Activated CD4-positive, alpha-beta T cell treated with anti-CD3 and anti-CD28 coated beads, Interleukin-2, amount 50 U/mL, for 4 hours (primary cell): ENCODE results near the gene LY6G6C.

ENCODE experiments used
- DNase-seq, 2 experiments: peaks; one replicate each; pipeline ENCODE4 v3.0.0-alpha.2; 2020

Gene LY6G6C

DNA sequence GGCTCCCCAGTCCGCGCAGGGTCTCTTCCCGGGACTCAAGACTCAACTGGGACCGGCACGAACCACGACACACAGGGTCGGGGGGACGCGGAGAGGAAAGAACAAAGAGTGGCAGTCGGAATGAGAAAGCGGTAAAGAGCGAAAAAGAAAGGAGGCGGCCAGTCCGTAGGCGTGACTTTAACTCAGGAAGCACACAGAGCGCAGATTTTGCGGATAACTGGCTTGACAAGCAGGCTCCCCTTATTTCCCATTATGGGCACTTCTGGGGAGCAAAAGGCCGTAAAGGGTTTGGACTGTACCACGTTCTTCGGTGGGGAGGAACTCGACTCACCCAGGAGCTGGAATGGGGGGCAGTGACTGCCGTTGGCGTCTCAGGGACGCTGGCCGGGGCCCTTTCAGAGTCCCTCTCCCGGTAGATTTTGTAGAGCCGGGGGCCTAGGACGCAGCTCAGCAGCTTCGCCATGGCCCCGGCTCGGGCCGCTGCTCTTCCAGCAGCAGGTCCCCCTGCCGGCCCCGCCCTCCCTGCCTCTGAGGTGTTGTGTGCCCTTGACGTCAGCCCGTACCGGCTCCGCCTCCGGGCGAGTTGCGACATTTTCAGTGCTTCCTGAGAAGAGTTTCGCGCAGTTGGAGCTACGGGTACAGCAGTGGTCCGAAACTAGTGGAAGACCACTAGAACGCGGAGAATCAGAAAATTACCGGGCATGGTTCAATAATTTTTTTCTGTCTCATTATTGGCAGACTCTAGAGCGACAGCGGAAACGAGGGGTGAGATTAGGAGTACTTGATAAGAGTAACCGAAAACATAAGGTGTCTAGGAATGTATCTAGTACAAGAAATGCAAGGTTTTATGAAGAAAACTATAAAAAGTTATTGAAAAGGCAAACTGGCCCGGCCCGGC, 18.5 kb downstream of the LY6G6C start, which contains the start of gene ABHD16A:
ABHD16A (minus strand) TSS at position 506 of the 898 bp plus-strand sequence; CDS start at position 463, 43 bp downstream.
- DNase-seq, result peak; percentile 97 to 98

DNA sequence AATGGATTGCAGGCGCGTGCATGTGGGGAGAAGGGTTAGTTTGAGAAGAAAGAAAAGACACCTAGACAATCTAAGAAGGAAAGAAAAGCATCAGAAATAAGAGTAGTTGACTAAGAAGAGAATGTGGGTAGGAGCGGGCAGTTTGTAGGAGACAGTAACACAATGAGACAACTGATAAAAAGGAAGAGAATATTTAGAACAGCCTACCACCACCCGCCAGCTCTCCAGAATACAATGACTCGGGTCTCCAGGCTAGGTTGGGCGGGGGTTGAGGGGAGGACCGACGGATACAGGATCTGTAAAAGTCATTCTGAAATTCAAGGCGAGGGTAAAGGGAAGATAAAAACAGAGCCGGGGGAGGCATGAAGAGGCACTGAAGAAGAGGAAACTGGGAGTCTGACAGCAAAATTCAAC, 19.1 kb downstream of the LY6G6C start:
- DNase-seq, result peak; percentile 23 to 26

DNA sequence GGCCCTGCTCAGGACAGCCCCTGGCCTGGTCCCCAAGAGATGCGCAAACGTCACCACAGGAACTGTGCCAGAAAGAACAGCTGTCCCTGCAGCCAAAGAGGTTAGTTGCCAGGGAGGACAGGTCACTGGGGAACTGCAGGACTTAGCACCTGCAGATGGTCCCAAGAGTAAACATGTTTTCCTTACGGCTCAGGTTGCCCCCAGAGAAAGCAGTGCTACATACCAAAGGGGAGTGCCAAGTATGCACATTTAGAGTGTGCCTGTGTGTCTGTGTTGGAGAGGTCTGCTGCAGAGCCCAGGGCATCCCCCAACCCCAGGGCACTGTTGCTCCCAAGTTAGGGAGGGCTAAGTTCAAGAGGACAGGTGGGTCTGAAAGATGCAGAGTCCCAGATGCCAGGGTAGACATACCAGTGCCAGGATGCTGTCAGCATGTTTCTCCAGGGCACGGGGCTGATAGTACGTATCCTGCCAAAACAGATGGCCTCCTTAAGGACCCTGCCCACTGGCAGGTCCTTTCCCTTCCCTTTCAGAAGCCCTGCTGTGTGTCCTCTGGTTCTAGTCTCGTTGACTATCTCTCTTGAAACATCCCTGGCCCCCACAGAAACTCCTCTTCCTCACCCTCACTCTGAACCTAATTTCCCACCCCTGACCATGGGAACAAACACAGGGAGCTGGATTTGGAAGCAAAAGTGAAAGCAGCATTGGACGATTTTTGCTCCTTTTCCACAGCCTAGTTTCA, 19.7 kb downstream of the LY6G6C start:
- no peak for DNase-seq

DNA sequence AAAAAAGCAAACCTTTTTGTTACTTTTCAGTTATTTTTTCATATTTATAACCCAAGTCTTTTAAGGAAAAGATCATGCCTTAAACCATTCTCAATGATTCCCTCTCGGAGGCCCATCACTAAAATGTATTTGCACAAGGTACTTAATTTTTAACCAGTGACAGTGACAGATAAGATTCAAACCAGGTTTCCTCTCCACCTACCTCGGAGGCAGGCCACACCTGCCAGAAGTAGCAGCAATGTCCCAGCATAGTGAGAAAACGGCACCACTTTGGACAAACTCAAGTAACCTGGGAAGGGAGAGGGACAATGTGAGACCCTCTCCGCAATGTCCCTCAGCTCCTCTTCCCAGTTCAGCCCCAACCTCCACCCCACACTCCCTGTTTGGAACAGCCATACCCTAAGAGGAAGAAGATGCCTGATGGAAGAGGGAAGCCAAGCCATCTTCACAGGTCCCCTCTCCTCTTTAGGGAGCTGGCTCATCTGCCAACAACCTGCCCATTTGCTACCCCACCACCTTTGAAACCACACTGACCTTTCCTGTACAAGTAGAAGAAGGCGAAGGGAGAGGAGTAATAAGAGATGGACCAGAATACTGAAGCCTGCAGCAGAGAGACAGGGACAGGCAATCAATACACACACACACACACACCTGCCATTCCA, 20.7 kb downstream of the LY6G6C start:
- DNase-seq, result no peak

DNA sequence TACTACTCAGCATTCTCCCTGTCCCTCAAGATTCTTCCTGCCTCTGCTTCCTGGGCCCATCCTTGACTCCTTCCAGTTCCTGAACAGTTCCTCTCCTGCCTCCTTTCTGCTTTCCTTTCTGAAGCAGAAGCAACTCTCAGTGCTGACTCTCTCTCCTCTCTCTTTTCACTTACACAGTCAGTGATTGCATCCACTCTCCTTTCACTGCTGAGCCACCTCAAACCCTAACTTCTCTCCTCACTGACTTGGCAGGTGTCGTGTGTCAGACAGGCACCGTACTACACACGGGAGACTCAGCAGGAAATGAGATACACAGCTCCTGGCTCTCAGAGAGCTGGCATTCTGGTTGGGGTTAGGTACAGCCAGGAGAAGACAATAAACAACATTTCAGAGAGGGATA, 24.0 kb downstream of the LY6G6C start:
- DNase-seq, result no peak

DNA sequence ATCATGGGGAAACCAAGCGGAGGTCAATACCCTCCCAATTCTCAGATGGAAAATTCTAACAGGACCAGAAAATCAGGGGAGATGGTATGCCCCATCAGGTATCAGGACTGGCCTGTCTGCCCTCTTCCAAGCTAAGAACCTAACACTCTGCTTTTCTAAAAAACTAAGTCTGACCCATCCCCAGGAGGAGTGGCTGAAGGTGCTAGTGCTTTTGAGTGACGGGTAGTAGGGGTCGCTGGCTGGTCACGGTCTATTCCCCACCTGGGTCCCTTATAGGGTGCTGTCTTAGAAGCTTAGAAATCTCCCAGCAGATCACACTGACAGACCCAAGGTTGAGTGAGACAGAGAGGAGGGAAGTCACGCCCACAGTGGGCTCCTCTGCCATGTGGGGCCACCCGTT, 28.0 kb downstream of the LY6G6C start:
- no peak for DNase-seq

DNA sequence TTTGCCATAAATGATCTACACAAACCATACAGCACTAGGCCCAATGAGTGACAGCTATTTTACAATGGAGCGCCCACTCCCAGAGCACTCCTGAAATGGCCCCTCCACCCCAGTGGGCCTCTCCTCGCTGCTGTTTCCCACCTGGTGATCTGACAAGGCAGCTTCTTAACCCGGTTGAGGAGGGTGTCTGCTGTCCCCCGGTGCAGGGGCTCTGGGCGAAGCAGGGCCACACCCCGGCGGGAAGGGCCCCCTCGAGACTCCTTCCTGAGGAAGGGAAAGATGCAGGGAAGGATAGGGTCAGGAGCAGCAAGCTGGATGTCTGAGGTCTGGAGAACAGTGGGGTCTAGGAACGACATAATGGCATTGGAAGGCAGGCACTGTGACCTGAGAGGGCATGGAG, 28.7 kb downstream of the LY6G6C start:
- no peak for DNase-seq

DNA sequence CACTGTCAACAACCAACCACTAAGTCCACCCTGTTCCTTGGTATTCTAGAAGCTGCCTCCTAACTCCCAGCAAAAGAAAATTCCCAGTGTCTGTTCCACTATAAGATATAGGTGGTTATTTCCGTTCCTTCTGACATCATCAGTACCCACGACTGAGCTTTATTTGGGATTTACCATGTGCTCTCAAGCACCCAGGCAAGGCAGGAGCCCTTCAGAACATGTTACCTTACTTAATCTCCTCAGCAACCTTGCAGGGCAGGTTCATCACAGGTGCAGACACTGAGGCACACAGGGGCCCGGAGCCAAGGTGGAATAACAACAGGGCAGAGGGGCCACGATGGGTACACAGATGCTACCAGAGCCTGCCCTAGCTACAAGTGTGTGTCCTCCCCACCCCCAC, 29.2 kb downstream of the LY6G6C start:
- no peak for DNase-seq

DNA sequence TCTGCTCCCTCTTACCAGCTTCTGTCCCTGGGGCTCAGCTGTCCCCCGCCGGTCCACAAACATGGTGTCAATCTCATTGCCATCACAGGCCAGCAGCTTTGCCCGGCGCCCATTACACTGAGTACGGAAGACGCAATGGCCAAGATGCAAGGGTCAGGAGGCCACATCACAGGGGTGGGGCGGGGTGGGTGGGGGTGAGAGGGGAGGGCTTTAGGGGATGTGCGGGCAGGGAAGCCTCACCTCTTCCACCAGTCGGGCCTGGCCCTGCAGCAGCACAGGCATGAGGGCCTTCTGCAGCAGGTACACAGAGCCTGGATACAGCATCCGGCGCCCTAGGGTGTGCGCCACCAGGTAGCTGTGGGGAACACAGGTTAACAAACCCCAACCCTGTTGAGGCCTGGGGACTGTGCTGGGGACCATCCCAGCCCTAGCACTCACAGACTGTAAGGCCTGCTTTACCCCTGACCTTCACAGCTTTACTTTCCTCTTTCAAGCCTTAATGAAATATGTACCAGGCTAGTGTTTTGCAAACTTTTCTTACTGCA, 29.9 kb downstream of the LY6G6C start:
- DNase-seq, result no peak

DNA sequence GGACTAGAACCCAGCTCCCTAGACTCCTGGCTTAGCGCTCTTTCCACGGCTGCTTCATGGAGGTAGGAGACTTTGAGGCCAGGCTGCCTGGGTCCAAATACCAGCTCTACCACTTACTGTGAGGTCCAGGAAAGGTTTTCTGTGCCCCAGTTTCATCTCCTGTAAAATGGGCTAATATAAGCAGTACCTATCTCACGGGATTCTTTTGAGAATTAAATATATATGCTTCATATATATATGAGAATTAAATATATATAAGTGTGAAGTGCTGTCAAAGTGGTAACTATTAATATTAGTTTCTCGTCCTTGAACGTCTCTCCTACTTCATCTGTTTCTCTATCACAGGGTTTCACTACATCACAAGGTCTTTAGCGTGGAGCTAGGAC, 30.5 kb downstream of the LY6G6C start:
- DNase-seq, result no peak

DNA sequence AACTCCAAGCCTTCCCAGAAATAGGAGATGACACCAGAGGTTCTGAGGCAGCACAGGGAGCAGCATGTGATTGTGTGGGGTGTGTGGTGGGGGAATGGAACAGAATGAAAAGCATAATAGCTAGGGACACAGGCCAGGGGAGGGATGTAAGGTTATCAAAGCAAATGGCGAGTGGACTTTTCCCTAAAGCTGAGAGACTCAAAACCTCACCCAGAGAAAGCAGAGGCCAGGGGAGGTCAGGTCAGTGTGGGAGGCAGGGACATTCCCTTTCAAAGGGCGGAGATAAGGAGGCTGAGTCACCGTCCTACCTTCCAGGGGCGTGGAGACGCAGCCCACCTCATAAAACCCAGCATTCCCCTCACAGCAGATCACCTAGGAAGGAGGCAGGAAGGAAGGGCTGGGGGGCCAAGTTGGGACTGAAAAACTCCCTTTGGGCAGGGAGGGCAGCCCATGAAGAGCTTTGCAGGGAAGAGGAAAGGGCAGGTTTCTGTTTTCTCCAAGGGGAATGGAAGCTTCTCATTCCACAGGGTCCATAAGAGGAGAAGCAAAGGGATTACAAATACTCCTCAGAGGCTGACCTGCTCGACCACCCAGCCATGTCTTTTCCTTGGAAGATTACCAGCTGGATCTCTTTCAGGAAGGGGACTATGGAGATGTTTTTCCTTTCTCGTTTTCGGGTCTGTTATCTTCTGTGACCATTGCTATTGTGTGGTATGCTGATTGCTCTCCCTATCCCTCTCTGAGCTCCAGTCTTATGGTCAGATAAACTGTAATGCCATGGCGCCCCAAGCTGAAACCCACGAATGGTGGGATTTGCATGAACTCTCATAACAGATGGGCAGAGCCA, 31.1 kb downstream of the LY6G6C start:
- DNase-seq, result no peak

DNA sequence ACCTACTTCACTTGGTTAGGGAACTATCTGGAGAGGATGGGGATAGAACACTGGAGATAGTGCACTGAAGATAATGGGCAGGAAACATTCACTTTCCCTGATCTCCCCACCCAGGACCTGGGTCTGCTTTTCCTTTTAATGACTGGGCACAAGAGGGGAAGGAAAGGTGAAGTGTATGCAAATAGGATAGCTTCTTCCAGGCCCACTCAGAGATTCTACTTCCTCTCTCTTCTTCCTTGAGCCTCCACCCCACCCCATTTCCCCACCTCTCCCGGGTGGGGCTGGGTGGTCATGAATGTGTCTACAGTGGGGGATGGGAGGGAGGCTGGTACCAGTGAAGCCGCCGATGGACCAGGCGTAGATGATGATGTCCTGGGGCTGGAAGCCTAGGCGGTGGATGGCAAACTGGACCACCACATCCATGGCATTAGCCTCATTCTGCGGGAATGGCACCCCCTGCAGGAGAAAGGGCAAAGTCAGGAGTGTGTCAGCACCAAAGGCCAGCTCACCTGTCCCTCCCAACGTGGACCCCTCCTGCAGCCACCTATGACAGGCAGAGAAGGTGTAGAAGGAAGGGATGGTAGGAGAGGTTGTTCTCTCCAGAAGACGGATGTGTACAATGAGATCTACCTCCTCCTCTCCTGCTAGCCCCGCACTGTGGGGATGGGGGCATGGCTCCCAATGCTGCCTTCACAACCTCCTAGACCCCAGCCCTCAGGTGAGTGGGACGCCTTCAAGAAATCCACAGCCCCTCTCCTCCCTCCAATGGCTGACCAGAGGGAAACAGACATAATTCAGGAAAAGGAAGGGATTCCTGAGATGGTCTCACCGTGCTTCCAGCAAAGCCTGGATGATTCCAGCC, 32.1 kb downstream of the LY6G6C start:
- no peak for DNase-seq

DNA sequence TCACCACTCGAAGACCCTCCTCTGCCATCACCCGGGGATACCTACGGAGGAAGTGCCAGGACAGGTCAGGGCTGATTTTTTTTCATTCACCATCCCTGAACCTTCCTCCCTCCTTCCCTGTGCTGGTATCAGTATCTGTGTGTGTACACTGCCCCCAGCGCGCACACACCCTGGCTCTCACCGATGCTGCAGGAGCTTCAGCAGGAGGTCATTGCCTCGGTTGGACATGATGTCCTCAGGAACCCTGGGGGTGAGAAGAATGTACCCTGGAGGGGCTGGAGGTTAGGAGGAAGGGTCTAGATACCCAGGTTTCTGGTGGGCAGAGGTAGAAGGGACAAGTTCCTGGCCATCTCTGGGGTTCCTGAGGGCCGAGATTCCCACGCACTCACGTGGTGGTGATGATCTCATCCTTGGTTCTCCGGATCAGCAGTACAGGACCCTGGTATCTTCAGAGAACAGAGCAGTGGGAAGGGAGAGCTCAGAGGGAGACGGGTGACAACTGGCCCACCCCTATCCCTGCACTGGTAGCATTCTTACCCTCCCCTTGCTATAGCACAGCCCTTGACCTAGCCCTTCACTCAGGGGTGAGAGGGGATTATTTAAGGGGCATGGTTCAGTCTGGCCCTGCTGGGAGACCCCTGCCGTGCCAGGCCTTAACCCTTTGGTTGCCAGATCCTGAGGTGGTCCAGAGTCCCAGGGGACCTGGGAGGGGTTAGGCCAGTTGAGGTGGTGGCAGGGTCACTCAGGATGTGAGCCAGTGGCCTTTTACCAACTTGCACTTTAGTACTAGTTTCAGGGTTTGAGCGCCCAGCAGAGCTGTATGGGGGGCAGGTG, 33.5 kb downstream of the LY6G6C start:
- DNase-seq, result no peak

DNA sequence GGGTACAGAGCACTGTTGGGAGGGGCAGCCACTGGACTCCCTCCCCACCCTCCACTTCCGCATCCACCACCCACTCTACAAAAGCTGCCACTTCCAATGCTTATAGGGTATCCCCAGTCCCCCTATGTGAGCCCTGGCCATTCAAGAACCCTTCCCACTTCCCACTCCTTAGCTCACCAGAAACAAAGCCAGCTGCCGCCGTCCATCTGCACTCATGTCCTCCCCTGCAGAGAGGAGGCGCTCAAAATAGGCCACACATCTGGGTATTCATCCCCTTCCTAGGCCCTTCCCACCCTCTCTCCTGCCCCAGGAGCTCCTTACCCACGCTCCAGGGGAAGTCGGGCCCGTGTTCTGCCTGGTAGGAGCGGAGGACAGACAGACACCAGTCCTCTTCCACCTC, 34.2 kb downstream of the LY6G6C start:
- no peak for DNase-seq

DNA sequence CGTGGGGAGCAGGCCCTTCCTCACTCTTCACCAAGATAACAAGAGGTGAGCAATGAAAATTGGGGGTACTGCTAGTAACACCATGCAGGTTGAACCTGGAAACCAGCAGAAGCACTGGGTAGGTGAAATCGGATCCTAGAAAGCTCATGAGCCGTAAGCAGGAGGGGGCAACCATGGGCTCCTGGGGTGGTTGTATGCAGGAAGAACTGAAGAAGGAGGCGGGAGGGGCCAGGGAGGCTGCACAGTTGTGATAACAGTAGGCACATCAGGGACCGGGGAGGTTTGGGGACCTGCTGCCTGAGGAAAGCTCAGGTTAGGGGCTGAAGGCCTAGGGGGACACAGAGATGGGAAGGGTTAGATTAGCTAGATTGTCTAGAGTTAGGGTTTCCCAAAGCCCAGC, 35.1 kb downstream of the LY6G6C start:
- DNase-seq, result no peak

DNA sequence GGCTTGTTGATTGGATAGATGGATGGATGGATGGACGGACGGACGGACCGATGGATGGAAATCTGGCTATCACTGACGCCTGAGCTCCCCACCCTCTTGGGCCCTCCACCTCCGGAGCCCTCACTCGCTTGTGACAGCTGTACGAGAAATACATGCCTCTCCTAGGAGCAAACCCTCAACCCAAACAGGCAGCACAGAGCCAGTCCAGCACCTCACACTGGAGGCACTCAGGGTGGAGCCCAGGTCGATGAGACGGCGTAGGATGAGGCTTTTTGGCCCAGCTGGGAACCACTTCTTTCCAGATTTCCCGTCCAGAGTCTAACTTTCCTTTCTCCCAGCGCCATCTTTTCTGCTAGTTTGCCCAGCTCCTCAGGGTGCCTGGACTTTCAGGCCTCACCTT, 38.0 kb downstream of the LY6G6C start:
- DNase-seq, result no peak

DNA sequence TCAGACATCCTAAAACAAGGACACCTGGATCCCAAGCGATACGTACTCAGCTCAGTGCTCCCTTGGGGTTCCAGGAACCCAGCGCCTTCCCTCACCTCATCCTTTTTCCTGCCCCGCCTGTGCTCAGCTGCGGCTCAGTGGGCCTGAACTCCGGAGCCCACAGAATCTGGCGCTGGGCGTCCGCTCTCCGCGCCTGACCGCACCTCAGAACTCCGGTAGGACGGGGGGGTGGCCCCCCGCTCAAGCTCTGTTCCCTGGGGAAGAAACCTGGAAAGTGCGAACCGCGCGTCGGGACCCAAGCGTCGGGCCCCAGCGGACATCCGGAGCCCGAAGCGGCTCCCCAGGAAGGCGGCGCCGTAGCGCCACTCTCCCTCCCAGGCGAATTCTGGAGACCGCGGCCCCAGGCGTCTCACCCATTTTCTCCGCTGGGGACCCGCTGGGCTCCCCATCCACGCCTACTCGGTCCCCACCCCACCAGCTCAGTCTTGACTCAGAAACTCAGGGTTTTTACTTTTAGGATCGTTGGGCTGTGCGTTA, 40.3 kb downstream of the LY6G6C start:
- DNase-seq, result peak; percentile 23 to 32

DNA sequence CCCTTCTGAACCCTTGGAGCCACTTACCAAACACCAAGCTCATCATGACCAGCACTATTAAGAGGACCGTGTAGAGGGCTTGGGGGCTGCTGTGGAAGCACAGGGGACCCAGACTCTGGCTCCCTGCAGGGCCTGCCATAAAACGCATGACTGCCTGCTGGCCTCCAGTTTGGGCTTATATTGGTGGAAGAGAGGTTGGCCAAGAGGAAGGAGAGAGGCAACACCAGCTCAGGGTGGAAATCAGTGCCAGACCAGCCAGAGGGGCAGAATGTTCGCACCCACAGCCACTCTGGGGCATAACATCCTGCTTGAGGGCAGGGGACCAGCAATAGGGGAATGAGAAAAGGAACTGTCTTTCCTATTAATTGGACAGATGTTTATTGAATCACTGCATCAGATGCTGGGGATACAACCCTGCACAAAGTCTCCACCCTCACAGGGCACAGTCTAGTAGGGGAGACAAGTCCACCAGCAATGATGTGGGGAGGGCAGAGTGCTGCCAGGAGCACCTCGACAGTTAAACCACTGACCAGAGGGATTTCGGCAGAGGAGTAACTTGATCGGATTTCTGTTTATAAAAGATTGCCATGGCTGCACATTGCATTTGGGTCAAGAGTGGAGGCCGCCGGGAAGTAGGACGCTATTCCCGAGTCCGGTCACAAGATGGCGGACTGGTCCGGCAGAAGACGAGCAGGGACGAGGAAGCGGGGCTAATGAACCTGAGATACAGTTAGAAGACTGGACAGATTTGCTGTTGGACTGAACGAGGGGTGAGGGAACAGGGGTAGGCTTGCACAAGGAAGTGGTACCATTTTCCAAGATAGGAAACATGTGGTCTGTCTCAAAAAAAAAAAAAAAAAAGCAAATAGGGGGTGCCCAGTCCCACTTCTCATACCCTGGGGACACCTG, 41.1 kb downstream of the LY6G6C start, which contains the start of gene LY6G5C:
LY6G5C (minus strand) TSS at position 842 of the 909 bp plus-strand sequence; CDS start at position 148, 694 bp downstream.
- peak; percentile 41 to 53 for DNase-seq

DNA sequence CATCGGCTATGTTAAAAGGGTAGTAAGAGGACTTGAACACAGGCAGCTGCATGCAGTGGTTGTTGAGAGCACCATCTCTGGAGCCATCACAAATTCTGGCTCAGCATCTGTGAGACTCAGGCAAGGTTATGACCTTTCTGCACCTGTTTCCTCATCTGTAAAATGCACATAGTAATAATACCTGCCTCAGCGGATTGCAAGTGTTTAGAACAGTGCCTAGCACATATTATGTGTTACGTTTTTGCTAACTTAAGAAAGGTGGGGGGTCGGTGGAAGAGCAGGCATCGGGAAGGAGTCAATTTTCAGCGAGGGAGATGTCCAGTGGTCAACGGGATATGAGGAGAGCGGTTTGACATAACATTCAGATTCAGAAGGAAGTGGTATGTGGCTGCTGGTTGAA, 43.6 kb downstream of the LY6G6C start:
- DNase-seq, result no peak
